Measurements from ENCODE around the gene COL15A1.

DNA sequence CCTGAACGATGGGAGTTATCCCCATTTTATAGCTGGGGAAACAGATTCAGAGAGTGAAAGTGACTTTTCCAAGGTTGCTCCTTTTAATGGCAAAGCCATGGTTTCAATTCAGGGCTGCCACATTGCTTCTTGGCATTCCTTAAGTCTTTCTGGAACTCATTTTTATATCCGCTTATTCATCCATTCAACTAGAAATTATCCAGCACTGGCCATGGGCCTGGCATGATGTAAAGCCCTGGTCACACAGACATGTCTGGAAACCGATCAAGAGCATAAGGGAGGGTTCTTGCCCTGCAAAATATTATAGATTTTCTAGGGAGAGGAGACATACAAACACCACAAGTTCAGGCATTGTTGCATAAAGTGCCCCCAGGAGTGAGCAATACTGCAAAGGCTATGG lies 43.0 kb upstream of the COL15A1 start:
- TF ChIP-seq POLR2AphosphoS5 (IDR thresholded peaks at IDR 0.05; ENCODE audit: low read depth, low read length) = no peak
- TF ChIP-seq, protein P1, sequence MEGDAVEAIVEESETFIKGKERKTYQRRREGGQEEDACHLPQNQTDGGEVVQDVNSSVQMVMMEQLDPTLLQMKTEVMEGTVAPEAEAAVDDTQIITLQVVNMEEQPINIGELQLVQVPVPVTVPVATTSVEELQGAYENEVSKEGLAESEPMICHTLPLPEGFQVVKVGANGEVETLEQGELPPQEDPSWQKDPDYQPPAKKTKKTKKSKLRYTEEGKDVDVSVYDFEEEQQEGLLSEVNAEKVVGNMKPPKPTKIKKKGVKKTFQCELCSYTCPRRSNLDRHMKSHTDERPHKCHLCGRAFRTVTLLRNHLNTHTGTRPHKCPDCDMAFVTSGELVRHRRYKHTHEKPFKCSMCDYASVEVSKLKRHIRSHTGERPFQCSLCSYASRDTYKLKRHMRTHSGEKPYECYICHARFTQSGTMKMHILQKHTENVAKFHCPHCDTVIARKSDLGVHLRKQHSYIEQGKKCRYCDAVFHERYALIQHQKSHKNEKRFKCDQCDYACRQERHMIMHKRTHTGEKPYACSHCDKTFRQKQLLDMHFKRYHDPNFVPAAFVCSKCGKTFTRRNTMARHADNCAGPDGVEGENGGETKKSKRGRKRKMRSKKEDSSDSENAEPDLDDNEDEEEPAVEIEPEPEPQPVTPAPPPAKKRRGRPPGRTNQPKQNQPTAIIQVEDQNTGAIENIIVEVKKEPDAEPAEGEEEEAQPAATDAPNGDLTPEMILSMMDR (IDR thresholded peaks at IDR 0.05) = no peak

Data from Panc1 (cell line).